WTC11 (cell line): ENCODE measurements around the gene FRK. TPM values are rescaled to one million over a fixed set of nuclear protein-coding genes. Genes with fewer than 3 reads are reported as not detected.

Source experiments
- ATAC-seq: fragments of 200-7000 bp; cut with Tn5 transposase; 2 replicates; pipeline ENCODE4 v1.10.0; 2021; ENCODE audit warnings: mild to moderate bottlenecking, moderate library complexity
- CTCF ChIA-PET: fragments of 300-600 bp; sonication (Branson Sonifier 250); formaldehyde crosslinking; loops from one replicate; lab custom pipeline; 2021; ENCODE audit warnings: antibody characterized with exemption; lab: Charles Lee
- POLR2A ChIA-PET: fragments of 350-600 bp; sonication (Branson Sonifier 250); formaldehyde crosslinking; loops from one replicate; lab custom pipeline; 2021; ENCODE audit warnings: antibody characterized with exemption; lab: Charles Lee
- DNase-seq: peaks from one replicate; pipeline ENCODE4 v3.0.0; 2021; ENCODE audit warnings: low spot score
- H3K27ac Mint-ChIP-seq: 2 replicates; pipeline ENCODE4 v1.8.0; 2021; ENCODE audit warnings: mixed read lengths
- H3K27me3 Mint-ChIP-seq: 2 replicates; pipeline ENCODE4 v1.8.0; 2021; ENCODE audit warnings: low read depth, mild to moderate bottlenecking, moderate library complexity, mixed read lengths
- H3K36me3 Mint-ChIP-seq: 2 replicates; pipeline ENCODE4 v1.8.0; 2021; ENCODE audit warnings: mixed read lengths
- H3K4me1 Mint-ChIP-seq: 2 replicates; pipeline ENCODE4 v1.8.0; 2022; ENCODE audit warnings: mixed read lengths
- H3K4me3 Mint-ChIP-seq: 2 replicates; pipeline ENCODE4 v1.8.0; 2021; ENCODE audit warnings: mild to moderate bottlenecking, moderate library complexity, mixed read lengths
- H3K9me3 Mint-ChIP-seq: 2 replicates; pipeline ENCODE4 v1.8.0; 2021; ENCODE audit warnings: mixed read lengths
- ATF1 ChIP-seq: sonication (generic); formaldehyde crosslinking; IDR thresholded peaks from 2 replicates; pipeline ENCODE4 v1.8.1; 2023; ENCODE audit warnings: mild to moderate bottlenecking, moderate library complexity, missing genetic modification reagents
- CBFB ChIP-seq: sonication (generic); formaldehyde crosslinking; IDR thresholded peaks from 2 replicates; pipeline ENCODE4 v1.8.1; 2022; ENCODE audit warnings: mild to moderate bottlenecking, low read depth, missing genetic modification reagents
- NFE2L1 ChIP-seq: sonication (generic); formaldehyde crosslinking; IDR thresholded peaks from 2 replicates; pipeline ENCODE4 v1.8.1; 2023; ENCODE audit warnings: missing genetic modification reagents
- NR3C1 ChIP-seq: sonication (generic); formaldehyde crosslinking; conservative IDR thresholded peaks from 2 replicates; pipeline ENCODE4 v1.8.1; 2023; ENCODE audit warnings: low read depth, mild to moderate bottlenecking, missing genetic modification reagents
- OVOL2 ChIP-seq: fragments of 250-450 bp; sonication (Bioruptor Pico); IDR thresholded peaks from 2 replicates; pipeline ENCODE4 v1.9.0; 2021; ENCODE audit warnings: mild to moderate bottlenecking, borderline replicate concordance
- TCF7 ChIP-seq: sonication (generic); formaldehyde crosslinking; IDR thresholded peaks from 2 replicates; pipeline ENCODE4 v1.8.0; 2022; ENCODE audit warnings: mild to moderate bottlenecking, low read depth, missing genetic modification reagents, moderate library complexity
- ZNF121 ChIP-seq: sonication (generic); formaldehyde crosslinking; IDR thresholded peaks from 2 replicates; pipeline ENCODE4 v1.8.0; 2023; ENCODE audit warnings: missing genetic modification reagents
- ZNF396 ChIP-seq: fragments of 250-450 bp; sonication (Bioruptor Pico); IDR thresholded peaks from 2 replicates; pipeline ENCODE4 v1.8.0; 2021; ENCODE audit warnings: mild to moderate bottlenecking, moderate library complexity, borderline replicate concordance
- total RNA-seq: library from RNA; stranded (reverse); gene quantifications from 3 replicates; pipeline ENCODE4 v1.2.3, GENCODE V29; 2021
- TF ChIP-seq, protein P1 (sequence below): sonication (generic); formaldehyde crosslinking; IDR thresholded peaks from 2 replicates; pipeline ENCODE4 v1.8.1; 2022; ENCODE audit warnings: low read depth, missing genetic modification reagents, borderline replicate concordance
- TF ChIP-seq, protein P2 (sequence below): sonication (generic); formaldehyde crosslinking; IDR thresholded peaks from 2 replicates; pipeline ENCODE4 v1.8.0; 2022; ENCODE audit warnings: missing genetic modification reagents
- TF ChIP-seq, protein P3 (sequence below): sonication (generic); formaldehyde crosslinking; IDR thresholded peaks from 2 replicates; pipeline ENCODE4 v1.8.0; 2022; ENCODE audit warnings: mild to moderate bottlenecking, missing genetic modification reagents
- TF ChIP-seq, protein P4 (sequence below): fragments of 250-450 bp; sonication (Bioruptor Pico); IDR thresholded peaks from 2 replicates; pipeline ENCODE4 v1.9.0; 2021; ENCODE audit warnings: mild to moderate bottlenecking
- TF ChIP-seq, protein P5 (sequence below): sonication (generic); formaldehyde crosslinking; IDR thresholded peaks from 2 replicates; pipeline ENCODE4 v1.8.1; 2022; ENCODE audit warnings: mild to moderate bottlenecking, moderate library complexity, missing genetic modification reagents
- TF ChIP-seq, protein P6 (sequence below): fragments of 250-450 bp; sonication (Bioruptor Pico); IDR thresholded peaks from 2 replicates; pipeline ENCODE4 v1.9.0; 2021; ENCODE audit warnings: mild to moderate bottlenecking
- TF ChIP-seq, protein P7 (sequence below): sonication (generic); formaldehyde crosslinking; IDR thresholded peaks from 2 replicates; pipeline ENCODE4 v1.8.1; 2023; ENCODE audit warnings: mild to moderate bottlenecking, missing genetic modification reagents, borderline replicate concordance
- TF ChIP-seq, protein P8 (sequence below): sonication (generic); formaldehyde crosslinking; IDR thresholded peaks from 2 replicates; pipeline ENCODE4 v1.8.0; 2022; ENCODE audit warnings: mild to moderate bottlenecking, missing genetic modification reagents
- TF ChIP-seq, protein P9 (sequence below): sonication (generic); formaldehyde crosslinking; IDR thresholded peaks from 2 replicates; pipeline ENCODE4 v1.8.1; 2023; ENCODE audit warnings: mild to moderate bottlenecking, missing genetic modification reagents
- TF ChIP-seq, protein P10 (sequence below): sonication (generic); formaldehyde crosslinking; IDR thresholded peaks from 2 replicates; pipeline ENCODE4 v1.8.0; 2023; ENCODE audit warnings: mild to moderate bottlenecking, missing genetic modification reagents

Gene FRK
- total RNA-seq, 1 experiment from 2014 or later: 0.13 TPM

DNA sequence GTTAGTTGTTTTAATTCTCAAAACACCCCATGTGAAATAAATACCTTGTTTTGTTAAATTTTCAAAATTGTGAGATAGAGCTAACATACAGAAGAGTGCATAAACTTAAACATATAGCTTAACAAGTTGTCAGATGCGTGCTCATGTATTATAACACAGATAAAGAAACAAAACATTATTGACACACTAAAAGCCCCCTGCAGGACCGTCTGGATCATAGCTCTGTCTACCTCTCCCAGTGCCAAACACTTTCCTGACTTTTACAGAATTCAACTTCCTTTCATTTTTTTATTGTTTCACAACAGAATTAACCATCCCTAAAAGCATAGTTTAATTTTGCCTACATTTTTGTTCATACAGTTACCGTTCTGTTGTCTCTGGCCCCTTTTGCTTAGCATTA, 17.8 kb upstream of the FRK start:
- DNase-seq: no peak
- Mint-ChIP-seq H3K36me3 (no peaks in the 10 kb centered on the region), H3K4me3 (no peak overlapping the region), H3K4me1 (peaks cover 6% of the 10 kb centered on the region), H3K9me3 (no peaks in the 10 kb centered on the region), H3K27me3 (no peaks in the 10 kb centered on the region; the same call in 1 of the 2 replicates), H3K27ac (no peak overlapping the region)
- CTCF ChIA-PET: interaction anchor here (0.7 to 1.0 kb wide), 2 partner anchors 37 to 67 kb away, joined by 4 read pairs; no protein-coding TSS in a partner anchor
- no peak for ATAC-seq
- POLR2A ChIA-PET: no interaction called here
- TF ChIP-seq, protein P1, sequence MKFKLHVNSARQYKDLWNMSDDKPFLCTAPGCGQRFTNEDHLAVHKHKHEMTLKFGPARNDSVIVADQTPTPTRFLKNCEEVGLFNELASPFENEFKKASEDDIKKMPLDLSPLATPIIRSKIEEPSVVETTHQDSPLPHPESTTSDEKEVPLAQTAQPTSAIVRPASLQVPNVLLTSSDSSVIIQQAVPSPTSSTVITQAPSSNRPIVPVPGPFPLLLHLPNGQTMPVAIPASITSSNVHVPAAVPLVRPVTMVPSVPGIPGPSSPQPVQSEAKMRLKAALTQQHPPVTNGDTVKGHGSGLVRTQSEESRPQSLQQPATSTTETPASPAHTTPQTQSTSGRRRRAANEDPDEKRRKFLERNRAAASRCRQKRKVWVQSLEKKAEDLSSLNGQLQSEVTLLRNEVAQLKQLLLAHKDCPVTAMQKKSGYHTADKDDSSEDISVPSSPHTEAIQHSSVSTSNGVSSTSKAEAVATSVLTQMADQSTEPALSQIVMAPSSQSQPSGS: no peak
- TF ChIP-seq, protein P2, sequence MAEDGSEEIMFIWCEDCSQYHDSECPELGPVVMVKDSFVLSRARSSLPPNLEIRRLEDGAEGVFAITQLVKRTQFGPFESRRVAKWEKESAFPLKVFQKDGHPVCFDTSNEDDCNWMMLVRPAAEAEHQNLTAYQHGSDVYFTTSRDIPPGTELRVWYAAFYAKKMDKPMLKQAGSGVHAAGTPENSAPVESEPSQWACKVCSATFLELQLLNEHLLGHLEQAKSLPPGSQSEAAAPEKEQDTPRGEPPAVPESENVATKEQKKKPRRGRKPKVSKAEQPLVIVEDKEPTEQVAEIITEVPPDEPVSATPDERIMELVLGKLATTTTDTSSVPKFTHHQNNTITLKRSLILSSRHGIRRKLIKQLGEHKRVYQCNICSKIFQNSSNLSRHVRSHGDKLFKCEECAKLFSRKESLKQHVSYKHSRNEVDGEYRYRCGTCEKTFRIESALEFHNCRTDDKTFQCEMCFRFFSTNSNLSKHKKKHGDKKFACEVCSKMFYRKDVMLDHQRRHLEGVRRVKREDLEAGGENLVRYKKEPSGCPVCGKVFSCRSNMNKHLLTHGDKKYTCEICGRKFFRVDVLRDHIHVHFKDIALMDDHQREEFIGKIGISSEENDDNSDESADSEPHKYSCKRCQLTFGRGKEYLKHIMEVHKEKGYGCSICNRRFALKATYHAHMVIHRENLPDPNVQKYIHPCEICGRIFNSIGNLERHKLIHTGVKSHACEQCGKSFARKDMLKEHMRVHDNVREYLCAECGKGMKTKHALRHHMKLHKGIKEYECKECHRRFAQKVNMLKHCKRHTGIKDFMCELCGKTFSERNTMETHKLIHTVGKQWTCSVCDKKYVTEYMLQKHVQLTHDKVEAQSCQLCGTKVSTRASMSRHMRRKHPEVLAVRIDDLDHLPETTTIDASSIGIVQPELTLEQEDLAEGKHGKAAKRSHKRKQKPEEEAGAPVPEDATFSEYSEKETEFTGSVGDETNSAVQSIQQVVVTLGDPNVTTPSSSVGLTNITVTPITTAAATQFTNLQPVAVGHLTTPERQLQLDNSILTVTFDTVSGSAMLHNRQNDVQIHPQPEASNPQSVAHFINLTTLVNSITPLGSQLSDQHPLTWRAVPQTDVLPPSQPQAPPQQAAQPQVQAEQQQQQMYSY: no peak
- TF ChIP-seq, protein P3, sequence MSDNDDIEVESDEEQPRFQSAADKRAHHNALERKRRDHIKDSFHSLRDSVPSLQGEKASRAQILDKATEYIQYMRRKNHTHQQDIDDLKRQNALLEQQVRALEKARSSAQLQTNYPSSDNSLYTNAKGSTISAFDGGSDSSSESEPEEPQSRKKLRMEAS: no peak
- TF ChIP-seq, protein P4, sequence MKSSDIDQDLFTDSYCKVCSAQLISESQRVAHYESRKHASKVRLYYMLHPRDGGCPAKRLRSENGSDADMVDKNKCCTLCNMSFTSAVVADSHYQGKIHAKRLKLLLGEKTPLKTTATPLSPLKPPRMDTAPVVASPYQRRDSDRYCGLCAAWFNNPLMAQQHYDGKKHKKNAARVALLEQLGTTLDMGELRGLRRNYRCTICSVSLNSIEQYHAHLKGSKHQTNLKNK (CRISPR knock-in tag): no peak
- TF ChIP-seq, protein P5, sequence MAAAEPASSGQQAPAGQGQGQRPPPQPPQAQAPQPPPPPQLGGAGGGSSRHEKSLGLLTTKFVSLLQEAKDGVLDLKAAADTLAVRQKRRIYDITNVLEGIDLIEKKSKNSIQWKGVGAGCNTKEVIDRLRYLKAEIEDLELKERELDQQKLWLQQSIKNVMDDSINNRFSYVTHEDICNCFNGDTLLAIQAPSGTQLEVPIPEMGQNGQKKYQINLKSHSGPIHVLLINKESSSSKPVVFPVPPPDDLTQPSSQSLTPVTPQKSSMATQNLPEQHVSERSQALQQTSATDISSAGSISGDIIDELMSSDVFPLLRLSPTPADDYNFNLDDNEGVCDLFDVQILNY (CRISPR knock-in tag): no peak
- no peak for TF ChIP-seq TCF7 (CRISPR knock-in tag)
- TF ChIP-seq, protein P6, sequence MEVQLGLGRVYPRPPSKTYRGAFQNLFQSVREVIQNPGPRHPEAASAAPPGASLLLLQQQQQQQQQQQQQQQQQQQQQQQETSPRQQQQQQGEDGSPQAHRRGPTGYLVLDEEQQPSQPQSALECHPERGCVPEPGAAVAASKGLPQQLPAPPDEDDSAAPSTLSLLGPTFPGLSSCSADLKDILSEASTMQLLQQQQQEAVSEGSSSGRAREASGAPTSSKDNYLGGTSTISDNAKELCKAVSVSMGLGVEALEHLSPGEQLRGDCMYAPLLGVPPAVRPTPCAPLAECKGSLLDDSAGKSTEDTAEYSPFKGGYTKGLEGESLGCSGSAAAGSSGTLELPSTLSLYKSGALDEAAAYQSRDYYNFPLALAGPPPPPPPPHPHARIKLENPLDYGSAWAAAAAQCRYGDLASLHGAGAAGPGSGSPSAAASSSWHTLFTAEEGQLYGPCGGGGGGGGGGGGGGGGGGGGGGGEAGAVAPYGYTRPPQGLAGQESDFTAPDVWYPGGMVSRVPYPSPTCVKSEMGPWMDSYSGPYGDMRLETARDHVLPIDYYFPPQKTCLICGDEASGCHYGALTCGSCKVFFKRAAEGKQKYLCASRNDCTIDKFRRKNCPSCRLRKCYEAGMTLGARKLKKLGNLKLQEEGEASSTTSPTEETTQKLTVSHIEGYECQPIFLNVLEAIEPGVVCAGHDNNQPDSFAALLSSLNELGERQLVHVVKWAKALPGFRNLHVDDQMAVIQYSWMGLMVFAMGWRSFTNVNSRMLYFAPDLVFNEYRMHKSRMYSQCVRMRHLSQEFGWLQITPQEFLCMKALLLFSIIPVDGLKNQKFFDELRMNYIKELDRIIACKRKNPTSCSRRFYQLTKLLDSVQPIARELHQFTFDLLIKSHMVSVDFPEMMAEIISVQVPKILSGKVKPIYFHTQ (CRISPR knock-in tag): no peak
- TF ChIP-seq ZNF121 (CRISPR knock-in tag): no peak
- no peak for TF ChIP-seq ATF1 (CRISPR knock-in tag)
- no peak for TF ChIP-seq CBFB
- TF ChIP-seq NFE2L1 (CRISPR knock-in tag): no peak
- TF ChIP-seq, protein P7, sequence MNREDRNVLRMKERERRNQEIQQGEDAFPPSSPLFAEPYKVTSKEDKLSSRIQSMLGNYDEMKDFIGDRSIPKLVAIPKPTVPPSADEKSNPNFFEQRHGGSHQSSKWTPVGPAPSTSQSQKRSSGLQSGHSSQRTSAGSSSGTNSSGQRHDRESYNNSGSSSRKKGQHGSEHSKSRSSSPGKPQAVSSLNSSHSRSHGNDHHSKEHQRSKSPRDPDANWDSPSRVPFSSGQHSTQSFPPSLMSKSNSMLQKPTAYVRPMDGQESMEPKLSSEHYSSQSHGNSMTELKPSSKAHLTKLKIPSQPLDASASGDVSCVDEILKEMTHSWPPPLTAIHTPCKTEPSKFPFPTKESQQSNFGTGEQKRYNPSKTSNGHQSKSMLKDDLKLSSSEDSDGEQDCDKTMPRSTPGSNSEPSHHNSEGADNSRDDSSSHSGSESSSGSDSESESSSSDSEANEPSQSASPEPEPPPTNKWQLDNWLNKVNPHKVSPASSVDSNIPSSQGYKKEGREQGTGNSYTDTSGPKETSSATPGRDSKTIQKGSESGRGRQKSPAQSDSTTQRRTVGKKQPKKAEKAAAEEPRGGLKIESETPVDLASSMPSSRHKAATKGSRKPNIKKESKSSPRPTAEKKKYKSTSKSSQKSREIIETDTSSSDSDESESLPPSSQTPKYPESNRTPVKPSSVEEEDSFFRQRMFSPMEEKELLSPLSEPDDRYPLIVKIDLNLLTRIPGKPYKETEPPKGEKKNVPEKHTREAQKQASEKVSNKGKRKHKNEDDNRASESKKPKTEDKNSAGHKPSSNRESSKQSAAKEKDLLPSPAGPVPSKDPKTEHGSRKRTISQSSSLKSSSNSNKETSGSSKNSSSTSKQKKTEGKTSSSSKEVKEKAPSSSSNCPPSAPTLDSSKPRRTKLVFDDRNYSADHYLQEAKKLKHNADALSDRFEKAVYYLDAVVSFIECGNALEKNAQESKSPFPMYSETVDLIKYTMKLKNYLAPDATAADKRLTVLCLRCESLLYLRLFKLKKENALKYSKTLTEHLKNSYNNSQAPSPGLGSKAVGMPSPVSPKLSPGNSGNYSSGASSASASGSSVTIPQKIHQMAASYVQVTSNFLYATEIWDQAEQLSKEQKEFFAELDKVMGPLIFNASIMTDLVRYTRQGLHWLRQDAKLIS: no peak
- no peak for TF ChIP-seq NR3C1 (CRISPR knock-in tag)
- no peak for TF ChIP-seq ZNF396 (CRISPR knock-in tag)
- TF ChIP-seq, protein P8, sequence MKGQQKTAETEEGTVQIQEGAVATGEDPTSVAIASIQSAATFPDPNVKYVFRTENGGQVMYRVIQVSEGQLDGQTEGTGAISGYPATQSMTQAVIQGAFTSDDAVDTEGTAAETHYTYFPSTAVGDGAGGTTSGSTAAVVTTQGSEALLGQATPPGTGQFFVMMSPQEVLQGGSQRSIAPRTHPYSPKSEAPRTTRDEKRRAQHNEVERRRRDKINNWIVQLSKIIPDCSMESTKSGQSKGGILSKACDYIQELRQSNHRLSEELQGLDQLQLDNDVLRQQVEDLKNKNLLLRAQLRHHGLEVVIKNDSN (CRISPR knock-in tag): no peak
- TF ChIP-seq OVOL2 (CRISPR knock-in tag): no peak
- TF ChIP-seq, protein P9, sequence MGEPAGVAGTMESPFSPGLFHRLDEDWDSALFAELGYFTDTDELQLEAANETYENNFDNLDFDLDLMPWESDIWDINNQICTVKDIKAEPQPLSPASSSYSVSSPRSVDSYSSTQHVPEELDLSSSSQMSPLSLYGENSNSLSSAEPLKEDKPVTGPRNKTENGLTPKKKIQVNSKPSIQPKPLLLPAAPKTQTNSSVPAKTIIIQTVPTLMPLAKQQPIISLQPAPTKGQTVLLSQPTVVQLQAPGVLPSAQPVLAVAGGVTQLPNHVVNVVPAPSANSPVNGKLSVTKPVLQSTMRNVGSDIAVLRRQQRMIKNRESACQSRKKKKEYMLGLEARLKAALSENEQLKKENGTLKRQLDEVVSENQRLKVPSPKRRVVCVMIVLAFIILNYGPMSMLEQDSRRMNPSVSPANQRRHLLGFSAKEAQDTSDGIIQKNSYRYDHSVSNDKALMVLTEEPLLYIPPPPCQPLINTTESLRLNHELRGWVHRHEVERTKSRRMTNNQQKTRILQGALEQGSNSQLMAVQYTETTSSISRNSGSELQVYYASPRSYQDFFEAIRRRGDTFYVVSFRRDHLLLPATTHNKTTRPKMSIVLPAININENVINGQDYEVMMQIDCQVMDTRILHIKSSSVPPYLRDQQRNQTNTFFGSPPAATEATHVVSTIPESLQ (CRISPR knock-in tag): no peak
- TF ChIP-seq, protein P10, sequence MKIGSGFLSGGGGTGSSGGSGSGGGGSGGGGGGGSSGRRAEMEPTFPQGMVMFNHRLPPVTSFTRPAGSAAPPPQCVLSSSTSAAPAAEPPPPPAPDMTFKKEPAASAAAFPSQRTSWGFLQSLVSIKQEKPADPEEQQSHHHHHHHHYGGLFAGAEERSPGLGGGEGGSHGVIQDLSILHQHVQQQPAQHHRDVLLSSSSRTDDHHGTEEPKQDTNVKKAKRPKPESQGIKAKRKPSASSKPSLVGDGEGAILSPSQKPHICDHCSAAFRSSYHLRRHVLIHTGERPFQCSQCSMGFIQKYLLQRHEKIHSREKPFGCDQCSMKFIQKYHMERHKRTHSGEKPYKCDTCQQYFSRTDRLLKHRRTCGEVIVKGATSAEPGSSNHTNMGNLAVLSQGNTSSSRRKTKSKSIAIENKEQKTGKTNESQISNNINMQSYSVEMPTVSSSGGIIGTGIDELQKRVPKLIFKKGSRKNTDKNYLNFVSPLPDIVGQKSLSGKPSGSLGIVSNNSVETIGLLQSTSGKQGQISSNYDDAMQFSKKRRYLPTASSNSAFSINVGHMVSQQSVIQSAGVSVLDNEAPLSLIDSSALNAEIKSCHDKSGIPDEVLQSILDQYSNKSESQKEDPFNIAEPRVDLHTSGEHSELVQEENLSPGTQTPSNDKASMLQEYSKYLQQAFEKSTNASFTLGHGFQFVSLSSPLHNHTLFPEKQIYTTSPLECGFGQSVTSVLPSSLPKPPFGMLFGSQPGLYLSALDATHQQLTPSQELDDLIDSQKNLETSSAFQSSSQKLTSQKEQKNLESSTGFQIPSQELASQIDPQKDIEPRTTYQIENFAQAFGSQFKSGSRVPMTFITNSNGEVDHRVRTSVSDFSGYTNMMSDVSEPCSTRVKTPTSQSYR (CRISPR knock-in tag): no peak
